ENCODE results near the gene IRS2. TPM values are rescaled to one million over a fixed set of nuclear protein-coding genes. Genes with fewer than 3 reads are reported as not detected.
"Not testable (repeated sequence)": the region's sequence is repeated elsewhere in the genome, so short reads cannot be mapped to it uniquely, and the experiment has no call there.

The IRS2 gene
- total RNA-seq, 1 donor from 2014 or later = 1.7 TPM

DNA sequence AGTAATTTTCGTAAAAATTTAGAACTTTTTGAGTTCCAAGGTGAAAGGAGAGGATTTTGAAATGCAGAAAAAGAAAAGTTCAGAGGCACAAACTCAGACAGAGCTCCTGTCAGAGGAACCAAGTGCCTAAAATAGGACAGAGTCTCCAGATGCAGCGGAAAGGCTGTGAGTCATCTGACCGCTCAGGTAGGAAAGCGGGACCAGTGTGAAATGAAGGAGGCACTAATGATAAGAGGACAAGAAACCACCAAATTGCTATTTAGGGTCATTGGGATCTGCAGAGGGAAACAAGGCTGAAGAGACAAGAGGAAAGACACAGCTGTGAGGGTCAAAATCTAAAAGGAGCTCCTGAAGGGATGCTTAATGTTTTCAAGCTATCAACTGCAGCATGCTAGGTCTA is 34.9 kb downstream of the IRS2 start:
- no peak for DNase-seq

GRCh38 chr13:109750221-109750775 is 36.1 kb downstream of the IRS2 start:
- no peak for DNase-seq

DNA sequence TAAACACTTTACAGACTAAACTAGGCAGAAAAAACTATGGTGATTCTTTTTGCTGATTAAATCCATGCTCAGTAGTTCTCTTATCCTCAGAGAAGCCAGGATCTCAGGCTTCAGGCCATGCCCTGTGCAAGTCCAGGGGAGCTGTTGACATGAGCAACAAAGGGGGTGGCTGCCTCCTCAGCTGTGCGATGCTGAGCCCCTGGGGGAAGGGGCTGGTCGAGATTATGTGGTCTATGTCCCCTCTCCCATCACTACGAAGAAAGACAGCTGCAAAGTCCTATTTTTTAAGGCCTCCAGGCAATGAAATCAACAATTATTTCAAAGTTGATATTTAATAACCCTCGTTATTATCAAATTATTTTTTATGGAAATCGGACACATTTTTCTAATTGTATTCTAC is 37.0 kb downstream of the IRS2 start:
- no peak for DNase-seq

DNA sequence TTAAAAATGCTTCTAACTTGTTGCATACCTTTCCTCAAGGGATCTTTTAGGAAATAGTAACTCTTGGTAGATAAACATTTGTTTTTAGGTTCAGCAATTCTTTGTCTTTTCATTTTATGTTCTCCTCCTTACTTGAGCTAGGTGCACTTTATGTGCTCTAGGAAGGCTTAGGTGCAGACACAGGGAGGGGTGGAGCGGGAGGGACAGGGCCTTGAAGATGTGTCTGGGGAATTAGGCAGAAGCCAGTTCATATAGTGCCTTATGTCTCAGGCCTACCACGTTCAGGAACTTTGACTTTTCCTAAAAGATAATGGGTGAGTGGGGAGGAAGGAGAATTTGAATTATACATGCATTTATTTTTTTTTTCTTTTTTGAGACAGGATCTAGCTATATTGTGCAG is 37.7 kb downstream of the IRS2 start:
- DNase-seq = no peak

GRCh38 chr13:109747524-109747923 is 38.9 kb downstream of the IRS2 start:
- peak; percentile 2 for DNase-seq

DNA sequence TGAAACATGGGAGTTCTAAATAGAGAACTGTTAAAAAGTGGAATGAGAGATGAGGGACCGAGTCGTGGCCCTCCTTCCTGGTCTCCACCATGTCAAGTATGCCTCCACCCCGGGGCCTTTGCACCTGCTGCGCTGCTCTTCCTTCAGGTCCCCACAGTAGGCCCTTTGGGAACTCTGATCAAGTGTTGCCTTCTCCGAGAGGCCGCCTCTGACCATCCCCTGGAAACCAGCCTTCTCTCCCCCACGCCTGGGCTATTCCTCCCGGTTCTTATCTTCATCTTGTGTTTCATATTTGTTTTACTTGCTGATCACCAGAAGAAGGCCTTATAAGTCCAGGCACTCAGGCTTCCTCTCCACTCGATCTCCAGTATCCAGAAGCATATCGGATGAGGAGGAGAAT is 40.0 kb downstream of the IRS2 start:
- no peak for DNase-seq

DNA sequence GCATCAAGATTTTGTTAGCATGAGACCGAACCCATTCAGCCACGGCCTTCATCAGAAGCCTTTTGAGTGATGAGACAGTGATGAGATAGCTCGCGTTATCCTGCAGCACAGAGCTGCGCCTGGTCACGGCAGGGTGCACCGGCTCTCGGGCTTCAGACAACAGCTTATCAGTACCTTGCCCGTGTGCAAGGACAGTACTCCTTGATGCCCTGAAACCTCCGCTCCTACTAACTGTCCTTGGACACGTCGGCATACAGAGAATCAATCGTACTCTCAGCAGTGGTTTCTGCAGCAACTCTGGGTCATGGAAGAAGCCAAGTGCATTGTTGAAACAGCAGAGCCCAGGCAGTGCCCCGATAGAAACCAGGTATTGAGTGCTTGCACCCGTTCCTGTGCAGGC is 40.7 kb downstream of the IRS2 start:
- DNase-seq = no peak

DNA sequence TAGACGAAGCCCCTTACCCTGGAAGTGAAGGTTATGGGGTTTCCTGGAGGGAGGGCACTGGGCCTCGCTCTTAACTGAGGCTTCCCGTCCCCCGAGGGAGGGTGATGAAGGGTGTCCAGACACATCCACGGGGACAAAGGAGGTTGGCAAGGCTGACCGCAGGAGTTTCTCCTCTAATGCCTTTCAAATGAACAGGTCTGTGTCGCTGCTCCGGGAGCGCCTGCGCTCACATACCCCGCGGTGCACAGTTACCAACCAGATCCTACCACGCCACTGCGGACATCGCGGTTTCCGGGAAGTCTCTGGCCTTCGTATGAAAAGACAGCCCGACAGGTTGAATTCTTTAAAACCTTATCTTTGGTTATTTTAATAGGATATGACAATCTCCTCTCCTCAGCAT is 41.3 kb downstream of the IRS2 start:
- no peak for DNase-seq

DNA sequence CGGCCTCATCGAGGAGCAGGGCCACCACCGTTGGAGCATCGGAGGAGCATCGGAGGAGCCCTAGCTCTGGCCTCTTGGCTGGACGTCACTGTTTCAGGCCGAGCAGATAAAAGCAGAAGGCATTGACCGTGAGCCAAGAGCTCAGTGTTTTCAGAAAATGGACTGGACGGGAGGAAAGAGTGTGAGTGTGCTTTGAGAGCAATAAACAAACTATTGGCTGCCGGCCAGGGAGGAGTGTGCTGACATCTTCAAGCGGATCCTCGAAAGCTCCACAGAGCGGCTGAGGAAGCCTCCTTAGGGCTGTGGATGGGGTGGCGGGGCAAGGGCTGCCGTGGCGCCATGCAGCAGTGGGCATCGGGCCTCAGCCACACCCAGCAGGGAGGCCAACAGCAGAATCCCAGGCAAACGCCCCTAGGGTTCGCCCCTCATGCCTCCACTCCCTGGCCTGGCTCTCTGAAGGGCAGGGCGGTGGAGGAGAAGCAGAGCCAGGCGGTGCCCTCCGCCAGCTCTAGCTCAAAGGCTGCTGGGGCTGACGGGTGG is 41.8 kb downstream of the IRS2 start:
- peak; percentile 5 for DNase-seq

DNA sequence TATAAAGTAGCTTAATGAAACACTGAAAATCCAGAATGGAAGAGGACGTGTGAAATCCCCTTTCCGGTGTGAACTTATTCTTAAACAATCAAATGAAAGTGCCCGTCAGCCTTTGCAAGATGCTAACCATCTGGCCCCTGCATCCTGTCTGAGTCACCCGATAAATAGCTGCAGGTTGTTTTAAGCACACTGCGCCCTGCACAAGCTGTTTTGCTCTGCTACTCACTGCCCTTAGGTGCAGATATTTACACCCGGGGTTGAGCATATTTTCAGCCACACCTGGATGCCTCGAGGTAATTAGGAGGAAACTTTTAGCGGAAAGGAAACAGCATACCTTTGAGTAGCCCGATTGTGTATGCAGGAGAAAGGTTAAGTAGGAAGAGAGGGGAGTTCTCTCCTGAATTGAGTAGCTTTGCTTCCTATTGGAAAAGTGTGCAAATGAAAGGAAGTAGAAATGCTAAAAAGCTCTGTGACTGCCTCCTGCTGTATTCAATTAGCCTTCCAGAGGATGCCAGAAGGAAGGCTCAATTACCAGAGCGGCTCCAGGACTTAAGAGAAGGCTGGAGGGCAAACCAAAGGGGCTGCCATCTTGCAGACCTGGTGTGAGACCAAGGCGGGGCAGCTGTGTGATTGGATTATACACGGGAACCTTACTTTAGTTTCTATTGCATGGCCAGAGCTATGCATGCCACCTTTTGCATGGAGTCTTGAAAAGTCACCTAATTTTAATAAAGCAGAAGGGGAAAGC is 42.5 kb downstream of the IRS2 start:
- peak; percentile 57 for DNase-seq

DNA sequence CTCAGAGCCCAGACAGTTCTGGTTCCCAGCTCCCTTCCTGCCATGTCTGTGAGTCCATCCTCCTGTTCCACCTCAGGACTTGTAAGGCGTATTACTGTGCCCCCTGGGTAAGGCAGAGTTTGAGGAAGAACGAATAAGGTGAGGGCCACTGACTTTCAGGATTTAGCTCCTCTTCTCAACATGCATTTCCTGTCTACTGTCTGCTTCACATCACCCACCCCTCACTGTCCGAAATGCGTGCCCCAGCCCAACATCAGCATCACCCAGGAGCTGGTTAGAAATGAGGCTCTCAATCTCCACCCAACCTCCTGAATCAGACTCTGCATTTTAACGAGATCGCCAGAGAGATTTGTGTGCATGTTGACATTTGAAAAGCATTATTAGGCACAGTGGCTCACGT is 44.4 kb downstream of the IRS2 start:
- DNase-seq = no peak

DNA sequence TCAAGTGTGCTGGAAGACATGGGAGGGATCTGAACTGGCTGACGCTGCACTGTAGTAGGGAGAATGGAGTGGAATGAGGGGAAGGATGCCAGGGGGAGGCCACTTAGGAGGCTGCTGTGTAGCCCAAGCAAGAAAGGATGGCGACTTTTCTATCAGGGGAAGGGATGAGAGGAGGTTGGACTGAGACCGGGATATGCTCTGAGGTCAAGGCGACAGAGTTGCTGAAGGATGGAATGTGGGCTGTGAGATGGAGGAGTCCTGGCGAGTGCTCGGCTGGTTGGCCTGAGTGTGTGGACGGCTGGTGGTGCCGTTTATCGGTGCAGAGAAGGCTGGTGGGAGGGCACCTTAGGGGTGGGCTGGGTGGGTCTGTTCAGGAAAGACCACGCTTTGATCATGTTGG is 45.7 kb downstream of the IRS2 start:
- DNase-seq = no peak

- no peak for DNase-seq
These were observed 46.3 kb downstream of the IRS2 start for GRCh38 chr13:109740121-109740520.

GRCh38 chr13:109738298-109738746 is 48.1 kb downstream of the IRS2 start:
- DNase-seq = no peak

DNA sequence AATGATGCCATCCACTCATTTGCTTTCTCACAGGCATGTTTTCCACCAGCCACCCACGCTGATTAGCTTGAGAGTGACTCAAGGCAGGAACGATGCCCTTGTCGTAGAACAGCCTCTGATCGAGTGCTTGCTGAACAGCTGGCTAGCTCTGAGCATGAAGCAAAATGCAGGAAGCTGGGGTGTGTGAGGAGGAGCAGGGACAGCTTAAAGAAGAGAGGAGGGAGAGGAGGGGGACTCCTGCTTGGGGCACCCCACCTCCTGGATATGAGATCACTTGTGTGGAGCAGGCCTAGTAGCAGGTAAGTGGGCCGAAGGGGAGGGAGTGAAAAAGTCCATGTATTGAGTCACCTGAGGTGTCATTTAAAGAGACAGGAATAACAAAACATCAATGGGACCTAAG is 48.8 kb downstream of the IRS2 start:
- DNase-seq = no peak

- DNase-seq = no peak
These were observed 49.3 kb downstream of the IRS2 start for GRCh38 chr13:109737046-109737573.

GRCh38 chr13:109735436-109735966 is 50.9 kb downstream of the IRS2 start:
- DNase-seq = no peak

DNA sequence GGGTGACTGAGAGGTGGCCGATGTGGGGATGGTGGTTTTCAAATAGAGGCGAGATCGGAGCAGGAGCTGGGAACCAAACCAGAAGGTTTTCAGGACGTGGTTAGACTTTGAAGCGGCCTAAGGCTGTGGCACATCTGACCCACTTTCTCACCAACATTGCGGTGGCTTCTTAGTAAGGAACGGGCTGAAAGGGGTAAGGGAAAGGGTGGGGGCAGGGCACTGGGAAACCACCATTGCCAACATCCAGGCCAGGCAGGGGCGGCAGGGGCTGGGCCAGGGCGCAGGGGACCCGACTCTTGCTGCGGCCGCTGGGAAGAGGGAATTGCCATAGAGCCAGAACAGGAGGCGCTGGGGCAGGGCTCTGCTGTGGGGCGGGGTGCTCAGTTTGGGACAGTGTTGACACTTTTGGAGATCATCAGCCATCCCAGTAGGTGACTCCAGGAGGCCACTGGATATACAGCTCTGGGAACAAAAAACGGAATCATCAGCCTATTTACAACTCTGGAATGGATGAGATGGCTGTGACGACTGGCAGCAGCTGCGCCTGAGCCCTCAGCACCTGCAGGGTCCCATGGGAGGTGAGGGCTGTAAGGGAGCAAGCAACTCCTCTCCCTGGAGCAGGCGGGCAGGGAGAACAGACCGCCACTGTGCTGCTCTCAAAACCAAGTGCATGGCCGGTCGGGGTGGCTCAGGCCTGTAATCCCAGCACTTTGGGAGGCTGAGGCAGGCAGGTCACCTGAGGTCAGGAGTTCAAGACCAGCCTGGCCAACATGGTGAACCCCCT is 52.2 kb downstream of the IRS2 start:
- DNase-seq = no peak

GRCh38 chr13:109733550-109733949 is 52.8 kb downstream of the IRS2 start:
- DNase-seq = no peak

GRCh38 chr13:109732470-109733170 is 53.8 kb downstream of the IRS2 start:
- DNase-seq = not testable (repeated sequence)

GRCh38 chr13:109730812-109731335 is 55.5 kb downstream of the IRS2 start:
- no peak for DNase-seq
